SK-N-SH treated with all-trans-retinoic acid at 6 μM for 48 hours (cell line): ENCODE results near the gene CDIP1.
"Not testable (repeated sequence)": the region's sequence is repeated elsewhere in the genome, so short reads cannot be mapped to it uniquely, and the experiment has no call there.

Experiments used
- ATAC-seq: fragments of 200-7000 bp; cut with Tn5 transposase; 3 replicates; pipeline ENCODE4 v1.9.1; 2020; ENCODE audit warnings: mild to moderate bottlenecking, moderate library complexity
- BACH2 ChIP-seq: fragments of 250-450 bp; sonication (Bioruptor Pico); IDR thresholded peaks from 2 replicates; pipeline ENCODE4 v1.9.0; 2021; ENCODE audit warnings: mild to moderate bottlenecking, borderline replicate concordance
- ESRRG ChIP-seq: fragments of 250-450 bp; sonication (Bioruptor Pico); IDR thresholded peaks from 2 replicates; pipeline ENCODE4 v1.6.1; 2021; ENCODE audit warnings: mild to moderate bottlenecking
- GLIS3 ChIP-seq: fragments of 250-450 bp; sonication (Bioruptor Pico); IDR thresholded peaks from 2 replicates; pipeline ENCODE4 v1.5.0; 2020; ENCODE audit warnings: mild to moderate bottlenecking, moderate library complexity
- ISL1 ChIP-seq: fragments of 250-450 bp; sonication (Bioruptor Pico); IDR thresholded peaks from 2 replicates; pipeline ENCODE4 v2.1.2; 2022; ENCODE audit warnings: mild to moderate bottlenecking, moderate library complexity
- OSR1 ChIP-seq: fragments of 250-450 bp; sonication (Bioruptor Pico); IDR thresholded peaks from 2 replicates; pipeline ENCODE4 v1.8.0; 2022; ENCODE audit warnings: moderate library complexity, mild to moderate bottlenecking, inconsistent platforms
- PPARA ChIP-seq: fragments of 250-450 bp; sonication (Bioruptor Pico); IDR thresholded peaks from 2 replicates; pipeline ENCODE4 v1.5.0; 2020; ENCODE audit warnings: mild to moderate bottlenecking, borderline replicate concordance
- RARB ChIP-seq: fragments of 250-450 bp; sonication (Bioruptor Pico); IDR thresholded peaks from 2 replicates; pipeline ENCODE4 v1.8.0; 2021; ENCODE audit warnings: mild to moderate bottlenecking, moderate library complexity
- SNAI2 ChIP-seq: fragments of 250-450 bp; sonication (Bioruptor Pico); IDR thresholded peaks from 2 replicates; pipeline ENCODE4 v1.5.0; 2020; ENCODE audit warnings: mild to moderate bottlenecking, moderate library complexity
- TOX ChIP-seq: fragments of 250-450 bp; sonication (Bioruptor Pico); IDR thresholded peaks from 2 replicates; pipeline ENCODE4 v1.8.0; 2021; ENCODE audit warnings: mild to moderate bottlenecking, moderate library complexity, borderline replicate concordance
- ZC3H10 ChIP-seq: fragments of 250-450 bp; sonication (Bioruptor Pico); IDR thresholded peaks from 2 replicates; pipeline ENCODE4 v1.5.1; 2021; ENCODE audit warnings: mild to moderate bottlenecking, moderate library complexity
- ZNF565 ChIP-seq: fragments of 450-650 bp; formaldehyde crosslinking; conservative IDR thresholded peaks from 2 replicates; pipeline ENCODE4 v1.5.0; 2020; ENCODE audit warnings: low read depth, mild to moderate bottlenecking, moderate library complexity
- ZNF70 ChIP-seq: fragments of 450-650 bp; formaldehyde crosslinking; IDR thresholded peaks from 2 replicates; pipeline ENCODE4 v1.5.0; 2020; ENCODE audit warnings: mild to moderate bottlenecking, moderate library complexity
- TF ChIP-seq, protein P1 (sequence below): fragments of 250-450 bp; sonication (Bioruptor Pico); IDR thresholded peaks from 2 replicates; pipeline ENCODE4 v1.8.0; 2020; ENCODE audit warnings: mild to moderate bottlenecking, moderate library complexity, borderline replicate concordance
- TF ChIP-seq, protein P2 (sequence below): fragments of 250-450 bp; sonication (Bioruptor Pico); IDR thresholded peaks from 2 replicates; pipeline ENCODE4 v1.8.0; 2021; ENCODE audit warnings: low read depth, mild to moderate bottlenecking, moderate library complexity, borderline replicate concordance
- TF ChIP-seq, protein P3 (sequence below): fragments of 250-450 bp; sonication (Bioruptor Pico); IDR thresholded peaks from 2 replicates; pipeline ENCODE4 v1.5.1; 2021; ENCODE audit warnings: mild to moderate bottlenecking, moderate library complexity
- TF ChIP-seq, protein P4 (sequence below): fragments of 250-450 bp; sonication (Bioruptor Pico); IDR thresholded peaks from 2 replicates; pipeline ENCODE4 v1.5.0; 2020; ENCODE audit warnings: mild to moderate bottlenecking, moderate library complexity

Gene CDIP1

DNA sequence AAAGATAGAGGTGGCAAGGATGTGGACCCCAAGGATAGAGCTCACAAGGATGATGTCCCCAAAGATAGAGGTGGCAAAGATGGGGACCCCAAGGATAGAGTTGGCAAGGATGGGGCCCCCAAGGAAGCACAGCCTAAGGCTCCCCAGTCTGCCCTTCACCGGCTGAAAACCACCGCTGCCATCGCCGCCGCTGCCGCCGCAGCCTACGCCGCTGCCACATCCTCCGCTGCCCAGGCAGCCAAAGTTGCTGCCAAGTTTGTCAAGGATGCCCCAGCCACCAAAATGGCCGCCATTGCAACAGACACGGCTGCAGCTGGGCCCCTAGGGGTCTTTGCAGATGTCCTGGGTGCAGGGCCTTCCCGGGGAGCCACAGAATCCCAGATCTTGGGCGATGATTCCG, 37.4 kb upstream of the CDIP1 start (continued):
- TF ChIP-seq, protein P1, sequence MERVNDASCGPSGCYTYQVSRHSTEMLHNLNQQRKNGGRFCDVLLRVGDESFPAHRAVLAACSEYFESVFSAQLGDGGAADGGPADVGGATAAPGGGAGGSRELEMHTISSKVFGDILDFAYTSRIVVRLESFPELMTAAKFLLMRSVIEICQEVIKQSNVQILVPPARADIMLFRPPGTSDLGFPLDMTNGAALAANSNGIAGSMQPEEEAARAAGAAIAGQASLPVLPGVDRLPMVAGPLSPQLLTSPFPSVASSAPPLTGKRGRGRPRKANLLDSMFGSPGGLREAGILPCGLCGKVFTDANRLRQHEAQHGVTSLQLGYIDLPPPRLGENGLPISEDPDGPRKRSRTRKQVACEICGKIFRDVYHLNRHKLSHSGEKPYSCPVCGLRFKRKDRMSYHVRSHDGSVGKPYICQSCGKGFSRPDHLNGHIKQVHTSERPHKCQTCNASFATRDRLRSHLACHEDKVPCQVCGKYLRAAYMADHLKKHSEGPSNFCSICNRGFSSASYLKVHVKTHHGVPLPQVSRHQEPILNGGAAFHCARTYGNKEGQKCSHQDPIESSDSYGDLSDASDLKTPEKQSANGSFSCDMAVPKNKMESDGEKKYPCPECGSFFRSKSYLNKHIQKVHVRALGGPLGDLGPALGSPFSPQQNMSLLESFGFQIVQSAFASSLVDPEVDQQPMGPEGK (CRISPR knock-in tag) = no peak
- TF ChIP-seq ESRRG (CRISPR knock-in tag) (no peak), GLIS3 (CRISPR knock-in tag) (no peak)

DNA sequence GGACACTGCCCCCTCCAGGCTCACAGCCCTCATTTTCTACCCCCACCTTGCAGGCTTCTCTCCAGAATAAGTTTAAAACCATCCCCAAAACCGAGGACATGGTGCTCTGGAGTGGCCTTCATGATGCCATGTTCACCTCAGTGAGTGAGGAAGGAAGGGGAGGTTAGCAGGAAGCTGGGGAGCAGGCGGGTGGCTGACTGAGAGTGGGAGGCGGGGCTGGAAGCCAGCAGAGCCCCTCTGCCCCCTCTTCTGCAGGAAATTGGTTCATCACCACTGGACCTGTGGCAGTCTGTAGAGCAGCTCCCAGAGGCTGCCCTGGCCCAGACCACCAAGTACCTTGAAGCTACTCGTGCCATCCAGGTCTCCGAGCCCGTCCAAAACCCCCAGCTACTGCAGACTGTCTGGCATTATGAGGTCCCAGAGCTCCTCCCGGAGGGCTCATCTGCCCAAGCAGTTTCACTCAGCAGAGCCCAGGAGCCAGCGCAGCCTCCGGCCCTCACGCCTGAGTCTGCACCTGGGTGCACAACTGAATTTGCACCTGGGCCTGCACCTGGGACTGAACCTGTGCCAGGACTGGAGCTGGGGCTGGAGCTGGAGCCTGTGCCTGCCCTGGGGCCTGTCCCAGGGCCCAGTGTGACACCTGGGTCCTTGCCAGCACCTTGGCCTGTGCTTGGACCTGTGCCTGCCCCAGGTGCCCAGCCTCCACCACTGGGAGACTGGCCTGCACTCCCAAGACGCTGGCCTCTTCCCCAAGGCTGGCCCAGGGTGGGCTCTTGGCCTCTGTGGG, 36.5 kb upstream of the CDIP1 start:
- TF ChIP-seq ZNF565 (CRISPR knock-in tag) = no peak
- TF ChIP-seq, protein P1 (CRISPR knock-in tag) = no peak
- no peak for TF ChIP-seq SNAI2 (CRISPR knock-in tag)
- TF ChIP-seq, protein P2, sequence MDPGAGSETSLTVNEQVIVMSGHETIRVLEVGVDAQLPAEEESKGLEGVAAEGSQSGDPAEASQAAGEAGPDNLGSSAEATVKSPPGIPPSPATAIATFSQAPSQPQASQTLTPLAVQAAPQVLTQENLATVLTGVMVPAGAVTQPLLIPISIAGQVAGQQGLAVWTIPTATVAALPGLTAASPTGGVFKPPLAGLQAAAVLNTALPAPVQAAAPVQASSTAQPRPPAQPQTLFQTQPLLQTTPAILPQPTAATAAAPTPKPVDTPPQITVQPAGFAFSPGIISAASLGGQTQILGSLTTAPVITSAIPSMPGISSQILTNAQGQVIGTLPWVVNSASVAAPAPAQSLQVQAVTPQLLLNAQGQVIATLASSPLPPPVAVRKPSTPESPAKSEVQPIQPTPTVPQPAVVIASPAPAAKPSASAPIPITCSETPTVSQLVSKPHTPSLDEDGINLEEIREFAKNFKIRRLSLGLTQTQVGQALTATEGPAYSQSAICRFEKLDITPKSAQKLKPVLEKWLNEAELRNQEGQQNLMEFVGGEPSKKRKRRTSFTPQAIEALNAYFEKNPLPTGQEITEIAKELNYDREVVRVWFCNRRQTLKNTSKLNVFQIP (CRISPR knock-in tag) = no peak
- TF ChIP-seq RARB (CRISPR knock-in tag) = no peak
- TF ChIP-seq ZNF70 (CRISPR knock-in tag) = no peak
- TF ChIP-seq BACH2 (CRISPR knock-in tag) = no peak
- TF ChIP-seq PPARA (CRISPR knock-in tag) = no peak
- TF ChIP-seq GLIS3 (CRISPR knock-in tag) = no peak
- TF ChIP-seq, protein P3, sequence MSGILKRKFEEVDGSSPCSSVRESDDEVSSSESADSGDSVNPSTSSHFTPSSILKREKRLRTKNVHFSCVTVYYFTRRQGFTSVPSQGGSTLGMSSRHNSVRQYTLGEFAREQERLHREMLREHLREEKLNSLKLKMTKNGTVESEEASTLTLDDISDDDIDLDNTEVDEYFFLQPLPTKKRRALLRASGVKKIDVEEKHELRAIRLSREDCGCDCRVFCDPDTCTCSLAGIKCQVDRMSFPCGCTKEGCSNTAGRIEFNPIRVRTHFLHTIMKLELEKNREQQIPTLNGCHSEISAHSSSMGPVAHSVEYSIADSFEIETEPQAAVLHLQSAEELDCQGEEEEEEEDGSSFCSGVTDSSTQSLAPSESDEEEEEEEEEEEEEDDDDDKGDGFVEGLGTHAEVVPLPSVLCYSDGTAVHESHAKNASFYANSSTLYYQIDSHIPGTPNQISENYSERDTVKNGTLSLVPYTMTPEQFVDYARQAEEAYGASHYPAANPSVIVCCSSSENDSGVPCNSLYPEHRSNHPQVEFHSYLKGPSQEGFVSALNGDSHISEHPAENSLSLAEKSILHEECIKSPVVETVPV = no peak
- no peak for TF ChIP-seq ESRRG (CRISPR knock-in tag)
- no peak for TF ChIP-seq OSR1
- ATAC-seq = no peak; the same call in 2 of the 3 replicates

DNA sequence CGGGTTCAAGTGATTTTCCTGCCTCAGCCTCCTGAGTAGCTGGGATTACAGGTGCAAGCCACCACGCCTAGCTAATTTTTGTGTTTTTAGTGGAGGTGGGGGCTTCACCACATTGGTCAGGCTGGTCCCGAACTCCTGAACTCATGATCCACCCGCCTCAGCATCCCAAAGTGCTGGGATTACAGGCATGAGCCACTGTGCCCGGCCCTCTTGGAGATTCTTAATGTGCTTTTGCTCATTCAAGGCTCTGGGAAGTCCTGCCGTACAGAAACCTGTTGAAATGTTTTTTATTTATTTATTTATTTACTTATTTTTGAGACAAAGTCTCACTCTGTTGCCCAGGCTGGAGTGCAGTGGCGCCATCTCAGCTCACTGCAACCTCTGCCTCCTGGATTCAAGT, 35.4 kb upstream of the CDIP1 start:
- ATAC-seq = not testable (repeated sequence)

DNA sequence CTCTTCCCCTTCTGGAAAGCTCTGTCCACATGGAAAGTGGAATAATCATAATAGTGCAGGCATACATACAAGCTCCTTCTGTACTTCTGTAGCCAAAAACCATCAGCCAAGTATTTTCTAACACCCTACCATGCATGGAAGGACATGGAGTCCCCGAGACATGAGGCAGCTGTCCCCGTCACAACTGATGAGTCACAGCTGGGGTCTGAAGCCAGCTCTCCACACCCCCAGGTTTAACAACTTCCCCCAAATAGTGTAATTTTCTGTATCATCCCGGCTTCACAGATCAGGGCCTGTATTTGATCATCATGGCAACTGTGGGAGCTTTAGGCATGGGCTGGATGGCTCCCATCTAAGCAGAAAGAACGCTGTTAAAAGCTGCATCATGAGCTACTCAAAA, 34.1 kb upstream of the CDIP1 start:
- no peak for ATAC-seq
- TF ChIP-seq ZNF565 (CRISPR knock-in tag) (no peak), RARB (CRISPR knock-in tag) (no peak), ISL1 (CRISPR knock-in tag) (no peak), ZC3H10 (CRISPR knock-in tag) (no peak), TOX (no peak), BACH2 (CRISPR knock-in tag) (no peak)
- TF ChIP-seq, protein P2 (CRISPR knock-in tag) = no peak

DNA sequence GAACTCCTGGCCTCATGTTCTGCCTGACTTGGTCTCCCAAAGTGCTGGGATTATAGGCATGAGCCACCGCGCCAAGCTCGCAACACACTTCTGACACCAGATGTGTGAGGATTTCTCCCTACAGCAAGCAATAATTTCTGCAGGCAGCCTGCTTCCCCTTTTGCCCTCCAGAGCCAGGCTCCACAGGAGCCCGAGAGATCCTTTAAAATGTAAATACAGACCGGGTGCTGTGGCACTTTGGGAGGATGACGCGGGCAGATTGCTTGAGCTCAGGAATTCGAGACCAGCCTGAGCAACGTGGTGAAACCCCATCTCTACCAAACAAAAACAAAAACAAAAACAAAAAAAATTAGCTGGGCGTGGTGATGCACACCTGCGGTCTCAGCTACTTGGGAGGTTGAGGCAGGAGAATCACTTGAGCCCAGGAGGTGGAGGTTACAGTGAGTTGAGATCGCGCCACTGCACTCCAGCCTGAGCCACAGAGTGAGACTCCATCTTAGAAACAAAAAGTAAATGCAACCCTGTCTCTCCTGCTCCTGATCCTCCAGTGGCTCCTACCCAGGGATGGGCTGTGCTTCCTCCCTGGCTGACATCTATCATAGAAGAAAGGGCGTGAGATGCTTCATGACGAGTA, 32.2 kb upstream of the CDIP1 start:
- no peak for TF ChIP-seq OSR1
- TF ChIP-seq, protein P4, sequence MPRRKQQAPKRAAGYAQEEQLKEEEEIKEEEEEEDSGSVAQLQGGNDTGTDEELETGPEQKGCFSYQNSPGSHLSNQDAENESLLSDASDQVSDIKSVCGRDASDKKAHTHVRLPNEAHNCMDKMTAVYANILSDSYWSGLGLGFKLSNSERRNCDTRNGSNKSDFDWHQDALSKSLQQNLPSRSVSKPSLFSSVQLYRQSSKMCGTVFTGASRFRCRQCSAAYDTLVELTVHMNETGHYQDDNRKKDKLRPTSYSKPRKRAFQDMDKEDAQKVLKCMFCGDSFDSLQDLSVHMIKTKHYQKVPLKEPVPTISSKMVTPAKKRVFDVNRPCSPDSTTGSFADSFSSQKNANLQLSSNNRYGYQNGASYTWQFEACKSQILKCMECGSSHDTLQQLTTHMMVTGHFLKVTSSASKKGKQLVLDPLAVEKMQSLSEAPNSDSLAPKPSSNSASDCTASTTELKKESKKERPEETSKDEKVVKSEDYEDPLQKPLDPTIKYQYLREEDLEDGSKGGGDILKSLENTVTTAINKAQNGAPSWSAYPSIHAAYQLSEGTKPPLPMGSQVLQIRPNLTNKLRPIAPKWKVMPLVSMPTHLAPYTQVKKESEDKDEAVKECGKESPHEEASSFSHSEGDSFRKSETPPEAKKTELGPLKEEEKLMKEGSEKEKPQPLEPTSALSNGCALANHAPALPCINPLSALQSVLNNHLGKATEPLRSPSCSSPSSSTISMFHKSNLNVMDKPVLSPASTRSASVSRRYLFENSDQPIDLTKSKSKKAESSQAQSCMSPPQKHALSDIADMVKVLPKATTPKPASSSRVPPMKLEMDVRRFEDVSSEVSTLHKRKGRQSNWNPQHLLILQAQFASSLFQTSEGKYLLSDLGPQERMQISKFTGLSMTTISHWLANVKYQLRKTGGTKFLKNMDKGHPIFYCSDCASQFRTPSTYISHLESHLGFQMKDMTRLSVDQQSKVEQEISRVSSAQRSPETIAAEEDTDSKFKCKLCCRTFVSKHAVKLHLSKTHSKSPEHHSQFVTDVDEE (CRISPR knock-in tag) = no peak
- ATAC-seq = no peak
